ENCODE results near the gene BRI3. TPM values are rescaled to one million over a fixed set of nuclear protein-coding genes. Genes with fewer than 3 reads are reported as not detected.

BRI3 gene
- total RNA-seq, 1 experiment from 2014 or later, result 102 TPM

- intact Hi-C loops (cut with micrococcal nuclease), result no loop called here
- DNase-seq (ENCODE audit: low read depth, low spot score), result no peak
- CTCF ChIA-PET, result no interaction called here
Observed at GRCh38 chr7:98335411-98335977, 54.0 kb downstream of the BRI3 start.

More at GRCh38 chr7:98335411-98335977, 54.0 kb downstream of the BRI3 start:
- Histone ChIP-seq H3K27ac (ENCODE audit: low read depth, low read length) (no peak overlapping the region), H3K9me2 (ENCODE audit: insufficient read depth) (no peaks in the 10 kb centered on the region), H3K79me2 (ENCODE audit: insufficient read depth, low read length) (peaks cover 30% of the 10 kb centered on the region), H3K36me3 (ENCODE audit: control insufficient read depth in 1 of 2, insufficient read depth in 2 of 2, low read length in 2 of 2) (peaks cover 0 to 9% of the 10 kb centered on the region in 2 experiments; a peak in 1 of 4 replicates), H3K4me1 (ENCODE audit: control insufficient read depth in 1 of 2, insufficient read depth in 2 of 2, low read length in 2 of 2) (peaks cover 7 to 31% of the 10 kb centered on the region in 2 experiments; a peak in 3 of 4 replicates), H3K9ac (ENCODE audit: low read length) (no peak overlapping the region), H4K20me1 (ENCODE audit: insufficient read depth) (0 out of 2 replicates have a peak, but pooled peaks cover 3% of the 10 kb centered on the region), H3K27me3 (ENCODE audit: insufficient read depth, low read length) (no peaks in the 10 kb centered on the region), H3K9me3 (ENCODE audit: control insufficient read depth in 1 of 2, insufficient read depth in 1 of 2, low read depth in 1 of 2, low read length in 2 of 2) (0 out of 4 replicates have a peak, but pooled peaks cover 0 to 6% of the 10 kb centered on the region in 2 experiments), H3K4me2 (ENCODE audit: low read length) (no peak overlapping the region), H2AFZ (ENCODE audit: low read depth, low read length, poor library complexity, severe bottlenecking) (no peak overlapping the region), H3K4me3 (replicated peaks in 1 of 2; ENCODE audit: low read depth in 1 of 2, low read length in 2 of 2) (no peak overlapping the region)
- RAD21 ChIA-PET (ENCODE audit: low non-redundant PET in 1 of 2, low total read pairs in 2 of 2, uncharacterized antibody in 2 of 2, unreplicated experiment in 2 of 2), result no interaction called here
- BruUV-seq (replicated peaks), result no TSS peak
- no peak for ATAC-seq
- no peak for TF ChIP-seq FOSL1 (IDR thresholded peaks at IDR 0.05; ENCODE audit: low read depth)
- TF ChIP-seq CBX3 (IDR thresholded peaks at IDR 0.05; ENCODE audit: low read depth), result no peak
- no peak for TF ChIP-seq SP1 (IDR thresholded peaks at IDR 0.05; ENCODE audit: low read depth)
- no peak for TF ChIP-seq RAD21 (IDR thresholded peaks at IDR 0.05; ENCODE audit: low read depth)
- no peak for TF ChIP-seq MAX (IDR thresholded peaks at IDR 0.05)
- no peak for TF ChIP-seq SRF (IDR thresholded peaks at IDR 0.05; ENCODE audit: low read depth)
- TF ChIP-seq ZBTB33 (IDR thresholded peaks at IDR 0.05; ENCODE audit: extremely low read depth, insufficient replicate concordance, low read length), result no peak
- no peak for TF ChIP-seq TCF7L2 (IDR thresholded peaks at IDR 0.05; ENCODE audit: borderline replicate concordance, extremely low read depth, insufficient read depth, insufficient read length)
- TF ChIP-seq EGR1 (IDR thresholded peaks at IDR 0.05; ENCODE audit: low read depth), result no peak
- no peak for TF ChIP-seq CTCF (IDR thresholded peaks at IDR 0.05 in 2 of 3, conservative IDR thresholded peaks at IDR 0.05 in 1 of 3; ENCODE audit: borderline replicate concordance in 1 of 3, insufficient read depth in 1 of 3, low read depth in 2 of 3, low read length in 2 of 3)
- TF ChIP-seq YY1 (IDR thresholded peaks at IDR 0.05; ENCODE audit: extremely low read depth, insufficient replicate concordance, low read depth, low read length), result no peak
- TF ChIP-seq ELF1 (IDR thresholded peaks at IDR 0.05; ENCODE audit: borderline replicate concordance, low read depth), result no peak
- POLR2A ChIA-PET, result no interaction called here

Data from HCT116 (cell line).